Measurements from ENCODE around the gene TLE2. TPM values are rescaled to one million over a fixed set of nuclear protein-coding genes. Genes with fewer than 3 reads are reported as not detected.
A peak's percentile ranks its signal among the peaks of the same experiment; 100 is the strongest.

TLE2 gene
- total and polyA plus RNA-seq, 10 donors, result 12.0 to 88.0 (median 40.0) TPM

- H3K27ac ChIP-seq, result peak overlapping the region in 6 of 8 donors; percentile 47 to 85 (median 76)
- intact Hi-C loops (cut with DNase I; ENCODE audit: low total_unique reads), result loop anchor here (10.0 kb wide), 1 partner anchor 57 kb away; no protein-coding TSS in a partner anchor
Measured at GRCh38 chr19:2978166-2978767, 50.8 kb downstream of the TLE2 start.

GRCh38 chr19:2977746-2978138 lies 51.3 kb downstream of the TLE2 start:
- Histone ChIP-seq H3K9me3 (no peaks in the 10 kb centered on the region), H3K27me3 (replicated peaks in 1 of 7) (peaks cover 0 to 35% (median 0%) of the 10 kb centered on the region in 7 donors), H3K4me1 (peaks cover 22 to 65% (median 50%) of the 10 kb centered on the region in 6 donors), H3K27ac (peak overlapping the region in 6 of 8 donors; percentile 47 to 85 (median 76)), H3K4me3 (peak overlapping the region in 5 of 8 donors; percentile 44 to 74 (median 50)), H3K36me3 (no peaks in the 10 kb centered on the region)
- intact Hi-C loops (cut with DNase I; ENCODE audit: low total_unique reads), result loop anchor here (10.0 kb wide), 1 partner anchor 57 kb away; no protein-coding TSS in a partner anchor
- TF ChIP-seq POLR2AphosphoS5 (IDR thresholded peaks at IDR 0.05), result no peak
- no peak for TF ChIP-seq CTCF (IDR thresholded peaks at IDR 0.05 in 8 of 11, conservative IDR thresholded peaks at IDR 0.05 in 3 of 11)
- TF ChIP-seq POLR2A (IDR thresholded peaks at IDR 0.05), result no peak
- DNase-seq, result peak; percentile 76
- WGBS, 5 donors, result 56 to 66% (median 62%) methylated on average over 10 of the region's 10 CpGs

More at GRCh38 chr19:2978166-2978767, 50.8 kb downstream of the TLE2 start:
- no peak for DNase-seq
- 74 to 89% (median 86%) methylated on average over 11 of the region's 11 CpGs for WGBS, 5 donors
- Histone ChIP-seq H3K27me3 (replicated peaks in 1 of 7) (peaks cover 0 to 40% (median 0%) of the 10 kb centered on the region in 7 donors), H3K4me3 (no peak overlapping the region), H3K4me1 (peaks cover 26 to 65% (median 52%) of the 10 kb centered on the region in 6 donors), H3K9me3 (no peaks in the 10 kb centered on the region), H3K36me3 (no peaks in the 10 kb centered on the region)
- TF ChIP-seq CTCF (IDR thresholded peaks at IDR 0.05 in 8 of 11, conservative IDR thresholded peaks at IDR 0.05 in 3 of 11), result no peak
- TF ChIP-seq POLR2A (IDR thresholded peaks at IDR 0.05), result no peak
- TF ChIP-seq POLR2AphosphoS5 (IDR thresholded peaks at IDR 0.05), result no peak

GRCh38 chr19:2977001-2977745 lies 51.9 kb downstream of the TLE2 start, which contains the start of gene TLE6:
Gene TLE6 (plus strand): TSS chr19:2977564. CDS start chr19:2978234, 670 bp downstream.
- no peaks in the 10 kb centered on the region for H3K36me3 ChIP-seq
- peak; percentile 34 to 81 (median 72) for TF ChIP-seq POLR2AphosphoS5 (IDR thresholded peaks at IDR 0.05)
- TF ChIP-seq CTCF (IDR thresholded peaks at IDR 0.05 in 8 of 11, conservative IDR thresholded peaks at IDR 0.05 in 3 of 11), result no peak
- WGBS, 5 donors, result 1 to 4% (median 1%) methylated on average over 16 to 51 of the region's 51 CpGs
- H3K4me1 ChIP-seq, result peaks cover 20 to 66% (median 53%) of the 10 kb centered on the region in 6 donors
- peaks cover 0 to 31% (median 0%) of the 10 kb centered on the region in 7 donors for H3K27me3 ChIP-seq (replicated peaks in 1 of 7)
- intact Hi-C loops (cut with DNase I; ENCODE audit: low total_unique reads), result loop anchor here (10.0 kb wide), 1 partner anchor 58 kb away; no protein-coding TSS in a partner anchor
- peak; percentile 95 for DNase-seq
- H3K27ac ChIP-seq, result peak within 1 kb of the TSS in 7 of 8 donors; percentile 18 to 85 (median 72)
- peak within 1 kb of the TSS; percentile 14 to 74 (median 46) for H3K4me3 ChIP-seq
- H3K9me3 ChIP-seq, result no peaks in the 10 kb centered on the region

Data from spleen (tissue), 11 donors.